Lower lobe of right lung (tissue), 2 donors: ENCODE results near the gene FCRLA. TPM values are rescaled to one million over a fixed set of nuclear protein-coding genes. Genes with fewer than 3 reads are reported as not detected.

Experiments
- ATAC-seq, 2 donors: fragments of 200-7000 bp; cut with Tn5 transposase; one replicate each; pipeline ENCODE4 v1.9.1; 2020 to 2022; ENCODE audit warnings: mild to moderate bottlenecking in 2 of 2, moderate library complexity in 2 of 2
- DNase-seq: peaks from one replicate; pipeline ENCODE4 v3.0.0-alpha.2; 2020
- H3K27ac ChIP-seq: fragments of 200-600 bp; one replicate; pipeline ENCODE4 v1.8.0; 2022
- H3K27me3 ChIP-seq: fragments of 200-600 bp; one replicate; pipeline ENCODE4 v1.8.0; 2022; ENCODE audit warnings: low read depth
- H3K36me3 ChIP-seq: fragments of 200-600 bp; one replicate; pipeline ENCODE4 v1.8.0; 2022; ENCODE audit warnings: mild to moderate bottlenecking
- H3K4me1 ChIP-seq: fragments of 200-600 bp; one replicate; pipeline ENCODE4 v1.8.0; 2022
- H3K4me3 ChIP-seq: fragments of 200-600 bp; one replicate; pipeline ENCODE4 v1.8.0; 2022; ENCODE audit warnings: mild to moderate bottlenecking
- H3K9me3 ChIP-seq: fragments of 200-600 bp; one replicate; pipeline ENCODE4 v1.8.0; 2022
- CTCF ChIP-seq: fragments of 200-600 bp; IDR thresholded peaks from one replicate; pipeline ENCODE4 v1.8.0; 2022; ENCODE audit warnings: antibody characterized with exemption, mild to moderate bottlenecking
- intact Hi-C: fragments of 100-400 bp; cut with DNase I; formaldehyde crosslinking; loops from one replicate; pipeline ENCODE4 v1.11.0; 2022
- total RNA-seq: library from RNA; stranded (reverse); fragmentation: NEBNext Ultra II Directional; extraction: Animal tissue kit (Norgen Biotek cat#: 25700); gene quantifications from one replicate; pipeline ENCODE4 v1.2.1, GENCODE V29; 2021
- donor health status: DM: no; HTN: yes; CAD: no; lungs with severe emphysema.

Gene FCRLA
- total RNA-seq, 1 donor from 2014 or later = 0.32 TPM

GRCh38 chr1:161731241-161731640 is 24.2 kb downstream of the FCRLA start:
- Histone ChIP-seq H3K27me3 (no peaks in the 10 kb centered on the region), H3K4me3 (no peak overlapping the region), H3K4me1 (peaks cover 6% of the 10 kb centered on the region), H3K36me3 (no peaks in the 10 kb centered on the region), H3K27ac (no peak overlapping the region), H3K9me3 (no peaks in the 10 kb centered on the region)
- DNase-seq = no peak
- TF ChIP-seq CTCF = no peak
- no peak for ATAC-seq
- intact Hi-C loops = no loop called here

- intact Hi-C loops = no loop called here
- ATAC-seq (no peak), DNase-seq (no peak)
- H3K27ac ChIP-seq = no peak overlapping the region
- no peak overlapping the region for H3K4me3 ChIP-seq
- H3K9me3 ChIP-seq = no peaks in the 10 kb centered on the region
- no peaks in the 10 kb centered on the region for H3K36me3 ChIP-seq
- H3K27me3 ChIP-seq = no peaks in the 10 kb centered on the region
- TF ChIP-seq CTCF = no peak
- H3K4me1 ChIP-seq = peaks cover 6% of the 10 kb centered on the region
Observed at GRCh38 chr1:161731981-161732718, 25.1 kb downstream of the FCRLA start.

- no peak for DNase-seq
- no peak for TF ChIP-seq CTCF
- Histone ChIP-seq H3K27me3 (no peaks in the 10 kb centered on the region), H3K36me3 (no peaks in the 10 kb centered on the region), H3K27ac (no peak overlapping the region), H3K4me1 (peaks cover 4% of the 10 kb centered on the region), H3K9me3 (no peaks in the 10 kb centered on the region), H3K4me3 (no peak overlapping the region)
- ATAC-seq = no peak
- intact Hi-C loops = no loop called here
Observed at GRCh38 chr1:161733526-161733925, 26.5 kb downstream of the FCRLA start.

- no peak for TF ChIP-seq CTCF
- H3K27me3 ChIP-seq = no peaks in the 10 kb centered on the region
- H3K4me1 ChIP-seq = peaks cover 26% of the 10 kb centered on the region
- ATAC-seq (no peak), DNase-seq (no peak)
- H3K27ac ChIP-seq = no peak overlapping the region
- no peak overlapping the region for H3K4me3 ChIP-seq
- H3K9me3 ChIP-seq = no peaks in the 10 kb centered on the region
- no peaks in the 10 kb centered on the region for H3K36me3 ChIP-seq
- intact Hi-C loops = no loop called here
Observed at GRCh38 chr1:161735837-161736236, 28.8 kb downstream of the FCRLA start.

- peaks cover 29% of the 10 kb centered on the region for H3K4me1 ChIP-seq
- ATAC-seq = no peak
- no peak overlapping the region for H3K4me3 ChIP-seq
- intact Hi-C loops = no loop called here
- no peak overlapping the region for H3K27ac ChIP-seq
- no peaks in the 10 kb centered on the region for H3K9me3 ChIP-seq
- H3K27me3 ChIP-seq = no peaks in the 10 kb centered on the region
- H3K36me3 ChIP-seq = no peaks in the 10 kb centered on the region
- no peak for TF ChIP-seq CTCF
- no peak for DNase-seq
Observed at GRCh38 chr1:161736335-161736969, 29.4 kb downstream of the FCRLA start.
